Activated CD8-positive, alpha-beta T cell treated with anti-CD3 and anti-CD28 coated beads, Interleukin-2, amount 10 ng/mL, durations not matched to agents 7 days and 5 days (primary cell): Measurements from ENCODE around the gene HTATSF1. TPM values are rescaled to one million over a fixed set of nuclear protein-coding genes. Genes with fewer than 3 reads are reported as not detected.

Experiments
- ATAC-seq: fragments of 150-1000 bp; cut with Tn5 transposase; one replicate; pipeline ENCODE4 v1.10.0; 2021; ENCODE audit warnings: moderate library complexity
- CTCF ChIA-PET: fragments of 350-600 bp; sonication (Branson Sonifier 250); formaldehyde crosslinking; loops from one replicate; lab custom pipeline; 2021; ENCODE audit warnings: antibody characterized with exemption; lab: Charles Lee
- POLR2A ChIA-PET: fragments of 350-600 bp; sonication (Branson Sonifier 250); formaldehyde crosslinking; loops from one replicate; lab custom pipeline; 2021; ENCODE audit warnings: antibody characterized with exemption; lab: Charles Lee
- DNase-seq: peaks from one replicate; pipeline ENCODE4 v3.0.0-alpha.2; 2020
- H3K27ac Mint-ChIP-seq: one replicate; pipeline ENCODE4 v1.8.0; 2021; ENCODE audit warnings: mild to moderate bottlenecking, mixed read lengths
- H3K27me3 Mint-ChIP-seq: one replicate; pipeline ENCODE4 v1.8.0; 2021; ENCODE audit warnings: low read depth, mixed read lengths
- H3K36me3 Mint-ChIP-seq: one replicate; pipeline ENCODE4 v1.8.0; 2021; ENCODE audit warnings: low read depth, mixed read lengths
- H3K4me1 Mint-ChIP-seq: one replicate; pipeline ENCODE4 v1.8.0; 2021; ENCODE audit warnings: low read depth, mixed read lengths
- H3K4me3 Mint-ChIP-seq: one replicate; pipeline ENCODE4 v1.8.0; 2021; ENCODE audit warnings: mild to moderate bottlenecking, mixed read lengths
- H3K9me3 Mint-ChIP-seq: one replicate; pipeline ENCODE4 v1.8.0; 2022; ENCODE audit warnings: mixed read lengths; ENCODE audit not compliant: insufficient read depth
- total RNA-seq, 2 experiments: library from RNA; stranded (reverse); gene quantifications; one replicate each; pipeline ENCODE4 v1.2.3, GENCODE V29; 2021

Gene HTATSF1
- total RNA-seq, 2 experiments from 2014 or later: 93.6 to 96.2 TPM

GRCh38 chrX:136473663-136474062 lies 23.7 kb upstream of the HTATSF1 start:
- Mint-ChIP-seq H3K4me3 (no peak overlapping the region), H3K9me3 (no peaks in the 10 kb centered on the region), H3K4me1 (peaks cover 4% of the 10 kb centered on the region), H3K27me3 (no peaks in the 10 kb centered on the region), H3K36me3 (no peaks in the 10 kb centered on the region), H3K27ac (no peak overlapping the region)
- no peak for ATAC-seq
- ChIA-PET POLR2A (no interaction called here), CTCF (no interaction called here)
- DNase-seq: no peak

DNA sequence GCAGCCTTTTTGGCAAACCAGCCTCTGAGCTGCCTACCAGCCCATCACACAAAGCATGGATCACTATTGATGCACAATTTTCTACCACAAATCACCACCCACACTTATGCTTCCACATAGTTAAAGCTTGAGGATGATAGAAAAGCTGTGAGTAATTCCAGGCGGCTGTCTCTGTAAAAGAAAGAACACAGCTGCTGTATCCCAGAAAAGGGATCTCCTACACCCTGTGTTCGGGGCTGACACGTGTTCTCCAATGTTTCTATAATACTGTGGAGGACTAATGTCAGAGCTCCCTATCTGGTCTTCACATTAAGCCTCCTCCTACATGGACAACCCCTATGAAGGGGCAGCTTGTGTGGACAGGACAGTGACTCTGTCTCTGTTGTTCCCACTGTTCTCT lies 22.2 kb upstream of the HTATSF1 start:
- no peaks in the 10 kb centered on the region for H3K27me3 Mint-ChIP-seq
- H3K9me3 Mint-ChIP-seq: no peaks in the 10 kb centered on the region
- no peak for DNase-seq
- peaks cover 4% of the 10 kb centered on the region for H3K4me1 Mint-ChIP-seq
- ATAC-seq: no peak
- H3K27ac Mint-ChIP-seq: no peak overlapping the region
- CTCF ChIA-PET: no interaction called here
- no peak overlapping the region for H3K4me3 Mint-ChIP-seq
- POLR2A ChIA-PET: no interaction called here
- no peaks in the 10 kb centered on the region for H3K36me3 Mint-ChIP-seq

- Mint-ChIP-seq H3K27ac (no peak overlapping the region), H3K4me1 (peaks cover 4% of the 10 kb centered on the region), H3K36me3 (no peaks in the 10 kb centered on the region), H3K27me3 (peaks cover 2% of the 10 kb centered on the region), H3K4me3 (no peak overlapping the region), H3K9me3 (no peaks in the 10 kb centered on the region)
- POLR2A ChIA-PET: no interaction called here
- DNase-seq (no peak), ATAC-seq (no peak)
- CTCF ChIA-PET: no interaction called here
These were observed 20.9 kb upstream of the HTATSF1 start for GRCh38 chrX:136476501-136476900.

GRCh38 chrX:136477026-136477425 lies 20.4 kb upstream of the HTATSF1 start:
- ATAC-seq: no peak
- no peak for DNase-seq
- CTCF ChIA-PET: no interaction called here

DNA sequence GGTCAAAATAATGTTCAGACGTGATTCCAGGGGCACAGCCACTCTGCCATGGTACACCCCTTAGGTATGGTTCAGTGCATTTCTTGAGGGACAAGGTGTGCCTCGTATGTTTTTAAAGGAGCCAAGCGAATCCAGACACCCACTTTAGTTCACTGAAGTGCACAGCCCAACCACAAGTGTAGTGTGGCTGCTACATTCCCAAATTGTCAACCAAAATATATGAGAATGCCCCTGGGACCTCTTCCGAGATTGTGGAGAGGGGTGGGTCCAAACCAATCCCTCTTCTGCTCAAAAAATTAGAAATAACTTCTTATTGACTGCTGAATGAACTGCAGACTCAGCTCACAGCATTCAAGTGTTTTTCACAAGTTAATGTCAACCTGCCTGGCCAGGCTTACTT lies 17.0 kb upstream of the HTATSF1 start:
- ATAC-seq (no peak), DNase-seq (no peak)
- POLR2A ChIA-PET: no interaction called here
- Mint-ChIP-seq H3K4me1 (no peaks in the 10 kb centered on the region), H3K27me3 (peaks cover 16% of the 10 kb centered on the region), H3K9me3 (no peaks in the 10 kb centered on the region), H3K4me3 (no peak overlapping the region), H3K36me3 (no peaks in the 10 kb centered on the region), H3K27ac (no peak overlapping the region)
- CTCF ChIA-PET: no interaction called here

More at GRCh38 chrX:136477026-136477425, 20.4 kb upstream of the HTATSF1 start:
- Mint-ChIP-seq H3K27ac (no peak overlapping the region), H3K36me3 (no peaks in the 10 kb centered on the region), H3K4me1 (peaks cover 4% of the 10 kb centered on the region), H3K4me3 (no peak overlapping the region), H3K27me3 (peaks cover 2% of the 10 kb centered on the region), H3K9me3 (no peaks in the 10 kb centered on the region)
- POLR2A ChIA-PET: no interaction called here

GRCh38 chrX:136487647-136488046 lies 9.7 kb upstream of the HTATSF1 start, which contains the start of gene BRS3:
Gene BRS3 (plus strand): TSS chrX:136487947. CDS start chrX:136488115, 168 bp downstream.
- Mint-ChIP-seq H3K27me3 (peaks cover 55% of the 10 kb centered on the region), H3K27ac (no peak within 1 kb of the TSS), H3K36me3 (no peaks in the 10 kb centered on the region), H3K9me3 (no peaks in the 10 kb centered on the region), H3K4me1 (no peaks in the 10 kb centered on the region), H3K4me3 (no peak within 1 kb of the TSS)
- DNase-seq (no peak), ATAC-seq (no peak)
- POLR2A ChIA-PET: no interaction called here
- CTCF ChIA-PET: no interaction called here

GRCh38 chrX:136488706-136489105 lies 8.7 kb upstream of the HTATSF1 start:
- H3K36me3 Mint-ChIP-seq: no peaks in the 10 kb centered on the region
- ChIA-PET CTCF (no interaction called here), POLR2A (no interaction called here)
- no peak overlapping the region for H3K27ac Mint-ChIP-seq
- peaks cover 53% of the 10 kb centered on the region for H3K27me3 Mint-ChIP-seq
- H3K4me3 Mint-ChIP-seq: no peak overlapping the region
- H3K9me3 Mint-ChIP-seq: no peaks in the 10 kb centered on the region
- DNase-seq (no peak), ATAC-seq (no peak)
- H3K4me1 Mint-ChIP-seq: no peaks in the 10 kb centered on the region

- peaks cover 32% of the 10 kb centered on the region for H3K27me3 Mint-ChIP-seq
- H3K4me3 Mint-ChIP-seq: no peak overlapping the region
- no peaks in the 10 kb centered on the region for H3K36me3 Mint-ChIP-seq
- ChIA-PET CTCF (interaction anchor here (0.7 kb wide), 1 partner anchor 464 kb away, joined by 3 read pairs; no protein-coding TSS in a partner anchor), POLR2A (interaction anchor here (0.7 kb wide), 1 partner anchor 126 kb away, joined by 6 read pairs; no protein-coding TSS in a partner anchor)
- H3K9me3 Mint-ChIP-seq: no peaks in the 10 kb centered on the region
- peaks cover 11% of the 10 kb centered on the region for H3K4me1 Mint-ChIP-seq
- DNase-seq: no peak
- ATAC-seq: no peak
- H3K27ac Mint-ChIP-seq: no peak overlapping the region
These were observed 5.6 kb upstream of the HTATSF1 start for GRCh38 chrX:136491832-136492231.

DNA sequence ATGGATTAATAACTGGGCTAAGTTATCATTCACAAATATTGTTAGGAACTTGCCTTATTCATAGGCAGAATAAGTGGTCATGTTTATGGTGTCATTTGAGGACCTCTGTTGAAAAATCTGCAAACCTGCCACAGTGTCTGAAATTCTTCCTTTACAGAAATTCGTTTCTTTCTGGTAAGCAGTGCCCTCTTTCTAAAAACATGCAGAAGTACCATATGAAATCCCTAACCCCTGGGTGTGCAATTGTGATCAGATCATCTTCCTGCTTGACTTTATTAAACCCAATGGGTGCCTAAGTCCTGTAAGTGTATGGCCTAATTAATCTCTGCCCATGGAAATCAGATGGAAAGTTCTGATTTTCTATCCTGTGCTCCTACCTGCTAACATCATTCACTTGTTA lies 4.4 kb upstream of the HTATSF1 start:
- Mint-ChIP-seq H3K36me3 (peaks cover 1% of the 10 kb centered on the region), H3K9me3 (no peaks in the 10 kb centered on the region), H3K27me3 (peaks cover 30% of the 10 kb centered on the region), H3K4me3 (no peak overlapping the region), H3K4me1 (peaks cover 11% of the 10 kb centered on the region), H3K27ac (no peak overlapping the region)
- DNase-seq (no peak), ATAC-seq (no peak)
- ChIA-PET POLR2A (no interaction called here), CTCF (no interaction called here)

GRCh38 chrX:136495043-136495442 lies 2.3 kb upstream of the HTATSF1 start:
- DNase-seq: no peak
- POLR2A ChIA-PET: no interaction called here
- Mint-ChIP-seq H3K4me1 (peaks cover 18% of the 10 kb centered on the region), H3K36me3 (peaks cover 15% of the 10 kb centered on the region), H3K27ac (no peak overlapping the region), H3K27me3 (peaks cover 22% of the 10 kb centered on the region), H3K4me3 (no peak overlapping the region), H3K9me3 (no peaks in the 10 kb centered on the region)
- CTCF ChIA-PET: no interaction called here
- ATAC-seq: no peak

- ChIA-PET CTCF (interaction anchor here (1.9 kb wide), 1 partner anchor 81 kb away, joined by 7 read pairs; no protein-coding TSS in a partner anchor), POLR2A (interaction anchor here (1.5 to 2.2 kb wide), 4 partner anchors 10 to 384 kb away, joined by 3 to 8 read pairs (median 4); partner anchors contain the start of gene RBMX)
- Mint-ChIP-seq H3K27ac (peak overlapping the region; percentile 95), H3K36me3 (peaks cover 22% of the 10 kb centered on the region), H3K4me1 (peaks cover 24% of the 10 kb centered on the region), H3K9me3 (no peaks in the 10 kb centered on the region), H3K4me3 (peak overlapping the region; percentile 87), H3K27me3 (peaks cover 13% of the 10 kb centered on the region)
- no peak for ATAC-seq
- peak; percentile 20 for DNase-seq
These were observed 1.1 kb upstream of the HTATSF1 start for GRCh38 chrX:136496186-136496763.

DNA sequence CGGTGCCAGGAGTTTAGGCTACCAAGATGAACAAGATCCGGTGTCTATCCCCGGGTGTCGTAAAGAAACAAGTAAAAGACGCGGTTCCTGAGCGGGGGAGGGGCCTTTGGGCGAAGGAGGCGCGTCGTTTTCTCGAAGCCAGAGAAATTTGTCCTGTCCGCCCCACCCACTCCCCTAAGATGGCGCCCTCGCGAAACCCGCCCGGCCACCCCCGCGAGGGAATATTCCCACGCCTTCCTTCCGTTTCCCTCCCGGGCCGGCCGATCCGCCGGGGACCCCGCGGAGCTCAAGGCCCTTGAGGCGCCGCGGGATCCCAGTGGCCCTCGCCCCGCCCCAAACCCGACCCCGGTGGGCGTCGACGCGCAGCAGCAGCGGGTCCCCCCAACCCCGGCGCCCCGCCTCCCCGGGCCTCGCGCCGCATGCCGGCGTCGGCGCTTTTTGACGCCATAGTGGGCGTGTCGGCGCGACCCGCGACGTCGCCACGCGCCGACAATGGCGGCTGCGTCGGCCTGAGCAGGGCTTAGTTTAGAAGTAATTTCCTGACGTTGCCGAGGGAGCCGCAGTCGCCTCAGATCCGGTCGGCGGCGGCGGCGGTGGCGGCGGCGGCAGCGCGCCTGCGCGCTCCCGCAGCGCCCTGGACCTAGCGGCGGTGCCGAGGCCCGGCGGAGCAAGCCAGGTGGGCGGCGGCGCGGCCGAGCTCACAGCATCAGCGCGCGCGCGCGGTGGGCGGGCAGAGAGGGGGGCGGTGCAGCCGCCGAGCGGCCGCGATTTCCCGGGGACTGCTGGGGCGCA lies 432 bp upstream of the HTATSF1 start:
- ATAC-seq: peak; percentile 84
- H3K4me3 Mint-ChIP-seq: peak overlapping the region; percentile 91
- H3K4me1 Mint-ChIP-seq: peaks cover 28% of the 10 kb centered on the region
- ChIA-PET CTCF (interaction anchor here (1.4 to 1.9 kb wide), 3 partner anchors 80 to 200 kb away, joined by 3 to 9 read pairs (median 7); no protein-coding TSS in a partner anchor), POLR2A (interaction anchor here (0.6 to 2.2 kb wide), 7 partner anchors 10 to 384 kb away, joined by 3 to 8 read pairs (median 3); partner anchors contain the start of gene RBMX)
- peak overlapping the region; percentile 95 for H3K27ac Mint-ChIP-seq
- peaks cover 11% of the 10 kb centered on the region for H3K27me3 Mint-ChIP-seq
- peak; percentile 92 for DNase-seq
- H3K36me3 Mint-ChIP-seq: peaks cover 26% of the 10 kb centered on the region
- no peaks in the 10 kb centered on the region for H3K9me3 Mint-ChIP-seq
